HUDEP-2 (cell line): ENCODE data around the gene HOXA6.

Experiments used
- DNase-seq, 76 experiments: peaks; one replicate each; lab custom pipeline; 2025; ENCODE audit not compliant: unreplicated experiment in 76 of 76; lab: John Stamatoyannopoulos, UW

The HOXA6 gene

GRCh38 chr7:27126596-27127327 lies 20.8 kb downstream of the HOXA6 start:
- DNase-seq: no peak

GRCh38 chr7:27125986-27126394 lies 21.6 kb downstream of the HOXA6 start:
- no peak for DNase-seq

GRCh38 chr7:27124902-27125689 lies 22.5 kb downstream of the HOXA6 start:
- no peak for DNase-seq

GRCh38 chr7:27124096-27124901 lies 23.3 kb downstream of the HOXA6 start:
- DNase-seq: no peak

- no peak for DNase-seq
Observed at GRCh38 chr7:27123477-27124053, 24.0 kb downstream of the HOXA6 start.

GRCh38 chr7:27123007-27123476 lies 24.5 kb downstream of the HOXA6 start:
- DNase-seq: no peak

GRCh38 chr7:27122077-27122910 lies 25.3 kb downstream of the HOXA6 start:
- no peak for DNase-seq

GRCh38 chr7:27121684-27122076 lies 25.9 kb downstream of the HOXA6 start:
- DNase-seq: no peak

- DNase-seq: no peak
Observed at GRCh38 chr7:27119412-27119911, 28.1 kb downstream of the HOXA6 start.

- no peak for DNase-seq
Observed at GRCh38 chr7:27118580-27118979, 29.0 kb downstream of the HOXA6 start.

GRCh38 chr7:27117887-27118491 lies 29.6 kb downstream of the HOXA6 start:
- DNase-seq: no peak

- DNase-seq: no peak
Observed at GRCh38 chr7:27116962-27117886, 30.4 kb downstream of the HOXA6 start.

- DNase-seq: no peak
Observed at GRCh38 chr7:27116031-27116961, 31.3 kb downstream of the HOXA6 start.

- no peak for DNase-seq
Observed at GRCh38 chr7:27115221-27116026, 32.1 kb downstream of the HOXA6 start.

- no peak for DNase-seq
Observed at GRCh38 chr7:27114881-27115220, 32.7 kb downstream of the HOXA6 start.

- DNase-seq: no peak
Observed at GRCh38 chr7:27113991-27114769, 33.4 kb downstream of the HOXA6 start.
